ENCODE data around the gene KRT84.

Gene KRT84

GRCh38 chr12:52433501-52434080 is 48.1 kb upstream of the KRT84 start:
- POLR2A ChIA-PET, result no interaction called here
- no peaks in the 10 kb centered on the region for H3K36me3 ChIP-seq (ENCODE audit: control insufficient read depth in 2 of 2, insufficient read depth in 1 of 2, low read length in 2 of 2)
- no peak overlapping the region for H3K27ac ChIP-seq (ENCODE audit: extremely low read depth, low read depth, low read length)
- CTCF ChIA-PET, result interaction anchor here (1.1 to 1.2 kb wide), 2 partner anchors 73 to 290 kb away, joined by 3 to 5 read pairs; no protein-coding TSS in a partner anchor
- no peak overlapping the region for H3K4me3 ChIP-seq (ENCODE audit: low read depth, low read length)
- no peak for TF ChIP-seq ZNF48 (tag by site-specific recombination; IDR thresholded peaks at IDR 0.05)
- no peak for TF ChIP-seq ZBTB1 (tag by site-specific recombination; IDR thresholded peaks at IDR 0.05)
- no peak for TF ChIP-seq GLI2 (tag by site-specific recombination; IDR thresholded peaks at IDR 0.05; ENCODE audit: borderline replicate concordance, low read depth)
- no peak for TF ChIP-seq ZNF280C (tag by site-specific recombination; IDR thresholded peaks at IDR 0.05)
- TF ChIP-seq BCL11B (tag by site-specific recombination; IDR thresholded peaks at IDR 0.05; ENCODE audit: low read depth), result no peak
- no peak for TF ChIP-seq ZNF335 (tag by site-specific recombination; conservative IDR thresholded peaks at IDR 0.05)
- TF ChIP-seq ZBTB49 (tag by site-specific recombination; IDR thresholded peaks at IDR 0.05; ENCODE audit: low read depth), result no peak
- no peak for TF ChIP-seq ZNF121 (tag by site-specific recombination; IDR thresholded peaks at IDR 0.05)
- no peak for TF ChIP-seq ZNF704 (tag by site-specific recombination; IDR thresholded peaks at IDR 0.05)
- TF ChIP-seq ZXDB (tag by site-specific recombination; IDR thresholded peaks at IDR 0.05), result no peak
- no peaks in the 10 kb centered on the region for H3K4me1 ChIP-seq (ENCODE audit: control insufficient read depth, insufficient read depth, low read length)
- no peaks in the 10 kb centered on the region for H3K9me3 ChIP-seq (ENCODE audit: control insufficient read depth, insufficient read depth, low read depth, low read length)

- no peak overlapping the region for H3K27ac ChIP-seq (ENCODE audit: extremely low read depth, low read depth, low read length)
- no peak overlapping the region for H3K4me3 ChIP-seq (ENCODE audit: low read depth, low read length)
- no peaks in the 10 kb centered on the region for H3K4me1 ChIP-seq (ENCODE audit: control insufficient read depth, insufficient read depth, low read length)
- POLR2A ChIA-PET, result no interaction called here
- TF ChIP-seq MYNN (tag by site-specific recombination; IDR thresholded peaks at IDR 0.05; ENCODE audit: borderline replicate concordance) (no peak), ELK4 (IDR thresholded peaks at IDR 0.05; ENCODE audit: borderline replicate concordance, low read depth, low read length) (no peak), ZSCAN23 (tag by site-specific recombination; IDR thresholded peaks at IDR 0.05) (no peak)
- no peaks in the 10 kb centered on the region for H3K9me3 ChIP-seq (ENCODE audit: control insufficient read depth, insufficient read depth, low read depth, low read length)
- CTCF ChIA-PET, result interaction anchor here (1.1 to 1.2 kb wide), 2 partner anchors 74 to 289 kb away, joined by 3 to 5 read pairs; no protein-coding TSS in a partner anchor
- H3K36me3 ChIP-seq (ENCODE audit: control insufficient read depth in 2 of 2, insufficient read depth in 1 of 2, low read length in 2 of 2), result no peaks in the 10 kb centered on the region
These were observed 47.2 kb upstream of the KRT84 start for GRCh38 chr12:52432559-52433207.

GRCh38 chr12:52428121-52428520 is 42.7 kb upstream of the KRT84 start:
- H3K4me3 ChIP-seq (ENCODE audit: low read depth, low read length), result no peak overlapping the region
- CTCF ChIA-PET, result interaction anchor here (0.9 to 1.7 kb wide), 4 partner anchors 15 to 79 kb away, joined by 3 to 6 read pairs (median 4); no protein-coding TSS in a partner anchor
- no peak overlapping the region for H3K27ac ChIP-seq (ENCODE audit: extremely low read depth, low read depth, low read length)
- H3K9me3 ChIP-seq (ENCODE audit: control insufficient read depth, insufficient read depth, low read depth, low read length), result no peaks in the 10 kb centered on the region
- H3K4me1 ChIP-seq (ENCODE audit: control insufficient read depth, insufficient read depth, low read length), result no peaks in the 10 kb centered on the region
- POLR2A ChIA-PET, result no interaction called here
- H3K36me3 ChIP-seq (ENCODE audit: control insufficient read depth in 2 of 2, insufficient read depth in 1 of 2, low read length in 2 of 2), result no peaks in the 10 kb centered on the region
- TF ChIP-seq ZBTB6 (tag by site-specific recombination; IDR thresholded peaks at IDR 0.05) (no peak), ZNF292 (tag by site-specific recombination; IDR thresholded peaks at IDR 0.05; ENCODE audit: borderline replicate concordance, low read depth) (no peak), ZNF23 (tag by site-specific recombination; IDR thresholded peaks at IDR 0.05; ENCODE audit: borderline replicate concordance) (no peak), ZNF658 (tag by site-specific recombination; IDR thresholded peaks at IDR 0.05) (no peak), ZSCAN5A (tag by site-specific recombination; IDR thresholded peaks at IDR 0.05) (no peak), ZNF555 (tag by site-specific recombination; conservative IDR thresholded peaks at IDR 0.05) (no peak), ZNF701 (tag by site-specific recombination; IDR thresholded peaks at IDR 0.05) (no peak)

All from HEK293 (cell line).